Endometrial microvascular endothelial cells (primary cell): Measurements from ENCODE around the gene ANKHD1. TPM values are rescaled to one million over a fixed set of nuclear protein-coding genes. Genes with fewer than 3 reads are reported as not detected.
"Not testable (repeated sequence)": the region's sequence is repeated elsewhere in the genome, so short reads cannot be mapped to it uniquely, and the experiment has no call there.

ENCODE experiments used
- in situ Hi-C: cut with HindIII; loops from 2 replicates; pipeline ENCODE4 v1.10.0; 2017; ENCODE audit warnings: low sequenced_read_pairs, low pct_unique_long_range_greater_than_20kb; ENCODE audit errors: inconsistent ontology term
- total RNA-seq: library from RNA; depleted of rRNA; stranded (reverse); fragments of >200 nt; gene quantifications from one replicate; pipeline ENCODE4 v1.2.3, GENCODE V29; 2015; ENCODE audit errors: inconsistent ontology term

The ANKHD1 gene
- total RNA-seq, 1 donor from 2014 or later = 41.5 TPM

DNA sequence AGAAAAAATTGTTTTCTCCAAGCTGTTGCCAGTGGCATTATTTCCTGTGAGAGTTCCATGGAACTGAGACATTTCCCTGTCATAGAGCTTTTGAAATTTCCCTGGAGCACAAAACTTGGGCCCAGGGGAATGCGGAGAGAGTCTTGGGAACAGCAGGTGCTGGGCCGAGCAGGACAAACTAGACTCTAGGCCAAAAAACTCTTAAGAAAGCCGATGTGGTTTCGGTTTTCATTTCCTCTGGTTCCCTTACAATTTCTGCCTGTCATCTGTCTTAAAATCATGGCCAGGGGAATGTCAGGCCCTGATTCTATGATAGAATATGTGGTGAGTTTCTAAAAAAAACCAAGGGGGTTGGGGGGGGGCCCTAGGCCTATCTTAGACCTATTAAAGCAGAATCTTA, 167.6 kb downstream of the ANKHD1 start:
- in situ Hi-C loops = loop anchor here (25.0 kb wide), 1 partner anchor 232 kb away; the partner anchor contains the start of gene HBEGF

DNA sequence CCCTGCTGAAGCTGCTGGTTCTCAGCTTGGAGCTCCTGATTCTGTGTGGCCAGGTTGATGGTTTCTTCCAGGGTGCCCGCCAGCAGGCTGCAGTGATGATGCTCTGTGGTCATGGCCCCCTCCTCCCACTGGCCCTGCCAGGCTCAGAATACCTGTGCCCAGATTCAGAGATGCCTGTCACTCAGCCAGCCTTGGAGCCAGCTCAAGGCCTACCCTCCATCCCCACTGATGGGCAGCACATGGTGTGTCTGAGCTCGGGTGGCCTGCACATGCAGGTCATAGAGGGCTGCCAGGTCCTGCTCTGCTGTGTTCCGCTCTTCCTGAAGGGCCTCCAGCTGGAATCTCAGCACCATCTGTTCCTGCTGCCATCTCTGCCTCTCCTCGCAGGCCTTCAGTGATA, 168.4 kb downstream of the ANKHD1 start:
- in situ Hi-C loops = loop anchor here (25.0 kb wide), 1 partner anchor 233 kb away; the partner anchor contains the start of gene HBEGF

DNA sequence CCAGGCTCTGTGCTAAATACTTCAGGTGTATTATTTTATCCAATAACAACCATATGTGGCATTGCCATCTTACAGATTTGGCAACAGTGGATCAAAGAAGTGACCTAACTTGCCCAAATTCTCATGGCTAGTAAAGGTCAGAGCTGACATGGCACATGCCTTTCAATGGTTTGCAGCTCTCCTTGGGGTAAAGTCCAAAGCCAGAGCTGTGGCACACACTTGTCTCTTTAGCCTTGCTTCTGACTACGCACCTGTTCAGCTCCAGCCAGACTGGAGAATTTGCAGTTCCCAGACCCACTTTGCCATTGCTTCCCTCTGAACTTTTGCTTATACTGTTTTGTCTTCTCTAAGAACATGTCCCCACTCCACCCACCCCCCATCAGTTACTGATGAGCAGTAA, 168.9 kb downstream of the ANKHD1 start:
- in situ Hi-C loops = loop anchor here (25.0 kb wide), 1 partner anchor 233 kb away; the partner anchor contains the start of gene HBEGF

DNA sequence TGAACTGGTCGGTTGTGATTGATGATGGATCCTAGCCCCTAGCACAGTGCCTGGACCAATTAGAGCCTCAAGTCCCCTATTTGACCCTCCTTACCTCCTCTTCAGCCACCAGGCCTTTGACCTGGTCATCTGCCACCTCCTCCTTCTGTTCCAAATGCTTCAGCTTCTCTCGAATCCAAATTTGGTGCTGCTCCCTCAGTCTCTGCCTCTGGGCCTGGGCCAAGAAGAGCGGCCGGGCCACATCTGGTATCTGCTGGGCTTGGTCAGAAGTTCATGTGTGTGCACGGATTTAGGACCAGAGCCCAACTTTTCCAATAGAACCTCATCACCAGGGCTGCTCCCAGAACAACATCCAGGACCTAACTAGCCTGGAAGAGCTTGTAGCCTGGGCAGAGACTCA, 169.5 kb downstream of the ANKHD1 start:
- in situ Hi-C loops = loop anchor here (25.0 kb wide), 1 partner anchor 234 kb away; the partner anchor contains the start of gene HBEGF

DNA sequence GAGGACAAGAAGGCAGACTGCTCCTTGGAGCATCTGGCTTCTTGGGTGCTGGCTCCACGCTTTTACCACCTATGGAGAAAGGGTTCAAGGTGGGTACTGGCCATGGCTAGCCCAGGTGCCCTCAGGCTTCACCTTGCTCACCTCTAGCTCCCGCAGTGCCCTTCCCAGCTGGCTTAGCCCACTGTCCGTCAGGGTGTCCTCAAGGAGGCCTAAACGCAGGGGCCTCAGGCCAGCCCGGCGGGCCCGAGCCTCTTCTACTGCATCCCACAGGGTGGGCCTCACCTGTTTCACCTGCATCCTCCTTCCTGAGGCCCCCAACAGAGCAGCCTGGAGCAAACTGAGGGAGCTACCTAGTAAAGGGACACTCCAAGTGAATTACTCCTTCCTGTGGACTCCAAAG, 172.1 kb downstream of the ANKHD1 start:
- in situ Hi-C loops = loop anchor here (25.0 kb wide), 1 partner anchor 236 kb away; the partner anchor contains the start of gene HBEGF

DNA sequence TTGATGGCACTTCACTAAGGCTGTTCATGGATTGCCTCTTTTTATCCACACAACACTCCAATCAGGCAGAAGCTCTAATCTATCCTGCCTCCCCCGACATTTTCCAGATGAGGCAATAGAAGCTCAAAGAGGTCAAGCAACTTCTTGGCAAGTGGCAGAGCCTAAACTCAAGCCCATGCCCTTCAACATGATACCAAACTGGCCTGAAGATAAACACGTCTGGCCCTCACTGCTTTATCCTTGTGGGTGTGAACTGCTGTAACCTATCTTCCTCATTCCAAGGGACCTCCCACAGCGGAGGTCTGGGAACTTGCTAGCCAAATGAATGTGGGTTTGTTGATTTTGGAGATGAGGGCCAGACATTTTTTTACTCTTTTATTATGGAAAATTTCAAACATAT, 172.5 kb downstream of the ANKHD1 start:
- in situ Hi-C loops = loop anchor here (25.0 kb wide), 1 partner anchor 237 kb away; the partner anchor contains the start of gene HBEGF

DNA sequence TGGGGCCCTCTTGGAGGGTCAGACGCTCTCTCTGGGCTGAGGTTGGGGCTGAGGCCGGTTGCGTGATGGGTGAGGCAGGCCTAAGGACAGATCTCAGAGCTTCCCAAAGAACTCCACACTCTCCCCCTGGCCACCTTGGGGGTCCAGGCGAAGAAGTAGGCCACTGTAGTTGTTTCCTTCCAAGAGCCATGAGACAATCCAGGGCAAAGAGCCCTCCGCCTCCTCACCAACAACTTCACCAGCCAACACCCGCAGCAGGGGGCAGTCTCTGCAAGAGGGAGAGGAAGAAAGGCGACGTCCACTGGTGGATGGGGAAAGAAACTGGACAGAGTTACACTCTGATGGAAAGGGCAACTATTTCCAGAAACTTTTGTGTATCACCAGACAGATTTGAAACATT, 173.7 kb downstream of the ANKHD1 start:
- in situ Hi-C loops = no loop called here

DNA sequence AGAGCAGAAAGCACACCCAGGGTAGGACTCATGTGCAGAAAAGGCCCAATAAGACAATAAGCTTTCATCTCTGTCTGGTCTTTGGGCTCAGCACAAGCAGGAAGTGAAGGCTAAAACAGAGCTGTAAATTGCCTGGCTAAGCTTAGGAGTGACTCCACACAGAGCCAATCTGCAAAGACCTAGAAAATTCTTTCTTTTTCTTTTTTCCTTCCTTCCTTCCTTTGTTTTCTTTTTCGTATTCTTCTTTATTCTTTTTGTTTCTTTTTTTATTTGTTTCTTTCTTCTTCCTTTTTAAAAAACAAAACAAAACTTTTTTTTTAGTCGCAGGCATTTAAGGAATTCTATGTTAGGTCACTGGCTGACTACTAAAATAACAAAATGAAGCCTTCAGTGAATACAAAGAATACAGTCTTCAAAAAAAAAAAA, 175.2 kb downstream of the ANKHD1 start:
- in situ Hi-C loops = no loop called here

DNA sequence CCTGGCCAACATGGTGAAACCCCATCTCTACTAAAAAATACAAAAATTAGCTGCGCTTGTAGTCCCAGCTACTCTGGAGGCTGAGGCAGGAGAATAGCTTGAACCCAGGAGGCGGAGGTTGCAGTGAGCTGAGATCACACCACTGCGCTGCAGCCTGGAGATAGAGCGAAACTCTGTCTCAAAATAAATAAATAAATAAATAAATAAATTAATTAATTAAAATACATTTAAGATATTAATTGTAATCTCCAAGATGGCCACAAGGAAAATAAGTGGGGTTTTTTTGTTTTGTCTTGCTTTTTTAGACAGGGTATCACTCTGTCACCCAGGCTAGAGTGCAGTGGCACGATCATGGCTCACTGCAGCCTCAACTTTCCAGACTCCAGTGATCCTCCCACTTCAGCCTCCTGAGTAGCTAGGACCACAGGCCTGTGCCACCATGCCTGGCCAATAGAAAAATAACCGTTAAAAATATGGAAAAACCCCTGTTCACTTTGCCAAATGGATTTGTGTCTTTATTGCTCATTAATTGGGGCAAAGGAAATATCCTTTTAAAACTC, 177.6 kb downstream of the ANKHD1 start:
- in situ Hi-C loops = not testable (repeated sequence)

DNA sequence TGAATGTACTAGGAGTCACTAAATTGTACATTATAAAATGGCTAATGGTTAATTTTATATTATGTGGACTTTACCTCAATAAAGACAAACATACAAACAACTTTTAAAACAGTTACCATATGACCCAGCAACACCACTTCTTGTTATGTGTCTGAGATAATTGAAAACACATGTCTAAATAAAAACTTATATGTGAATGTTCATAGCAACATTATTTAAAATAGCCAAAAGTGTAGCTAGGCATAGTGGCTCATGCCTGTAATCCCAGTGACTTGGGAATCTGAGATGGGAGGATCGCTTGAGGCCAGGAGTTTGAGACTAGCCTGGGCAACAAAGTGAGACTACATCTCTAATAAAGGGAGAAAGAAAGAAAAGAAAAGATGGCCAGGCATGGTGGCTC, 185.9 kb downstream of the ANKHD1 start:
- in situ Hi-C loops = no loop called here

DNA sequence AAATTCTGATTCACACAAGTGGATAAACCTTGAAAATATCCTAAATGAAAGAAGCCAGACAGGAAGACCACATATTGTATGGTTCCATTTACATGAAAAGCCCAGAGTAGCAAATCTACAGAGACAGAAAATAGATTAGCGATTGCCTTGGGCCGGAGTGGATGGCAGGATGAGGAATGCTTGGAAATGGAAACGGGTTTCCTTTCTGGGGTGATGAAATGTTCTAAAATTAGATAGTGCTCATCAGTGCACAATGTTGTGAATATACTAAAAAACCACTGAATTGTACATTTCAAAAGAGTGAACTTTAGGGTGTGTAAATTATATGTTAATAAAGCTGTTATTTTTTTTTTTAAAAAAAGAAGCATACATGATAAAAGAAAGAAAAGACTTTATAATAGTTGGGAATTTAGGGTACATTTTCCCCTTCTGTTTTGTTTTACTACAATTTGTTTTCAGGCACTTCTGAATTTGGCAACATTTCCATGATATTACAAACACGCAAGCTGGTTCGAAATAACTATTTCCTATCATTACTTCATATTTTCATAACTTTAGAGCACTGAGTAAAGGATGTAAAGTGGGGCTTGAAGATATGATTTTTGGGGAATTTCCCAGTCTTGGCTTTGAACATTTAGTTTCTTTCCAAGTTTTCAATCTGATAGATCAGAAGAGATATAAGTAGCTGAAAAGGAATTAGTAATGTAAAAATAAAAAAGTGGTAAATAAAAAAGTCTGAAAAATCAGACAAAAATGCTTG, 186.9 kb downstream of the ANKHD1 start:
- in situ Hi-C loops = no loop called here

Other genes with a start within 250 kb of the ANKHD1 start
- gene CYSTM1, start 226.6 kb upstream of the ANKHD1 start, total RNA-seq = 42.2 TPM
- gene PFDN1, start 98.7 kb upstream of the ANKHD1 start, total RNA-seq = 180 TPM
- 60.5 TPM for gene HBEGF, start 55.2 kb upstream of the ANKHD1 start, total RNA-seq
- not detected for gene SLC4A9, start 41.6 kb upstream of the ANKHD1 start, total RNA-seq
- gene EIF4EBP3, start 145.8 kb downstream of the ANKHD1 start, total RNA-seq = 0.28 TPM
- 26.6 TPM for gene SRA1, start 155.6 kb downstream of the ANKHD1 start, total RNA-seq
- 6.3 TPM for gene APBB3, start 162.8 kb downstream of the ANKHD1 start, total RNA-seq
- gene SLC35A4, start 163.0 kb downstream of the ANKHD1 start, total RNA-seq = 60.7 TPM
- gene CD14, start 231.3 kb downstream of the ANKHD1 start, total RNA-seq = not detected
- 7.6 TPM for gene TMCO6, start 237.6 kb downstream of the ANKHD1 start, total RNA-seq
- 66.7 TPM for gene NDUFA2, start 245.8 kb downstream of the ANKHD1 start, total RNA-seq
- gene IK, start 246.0 kb downstream of the ANKHD1 start, total RNA-seq = 87.9 TPM